Measurements from ENCODE around the gene MYO5B.

MYO5B gene

GRCh38 chr18:49848115-49848514 lies 346.8 kb downstream of the MYO5B start:
- H3K27ac ChIP-seq (ENCODE audit: low read depth, low read length): no peak overlapping the region
- no peak overlapping the region for H3K4ac ChIP-seq (ENCODE audit: low read depth, low read length)
- no peak overlapping the region for H2BK15ac ChIP-seq (replicated peaks; ENCODE audit: low read depth)
- H3K36me3 ChIP-seq (ENCODE audit: control insufficient read depth, insufficient read depth, low read length): no peaks in the 10 kb centered on the region
- H3K4me3 ChIP-seq (ENCODE audit: low read length): no peak overlapping the region
- no peak overlapping the region for H4K8ac ChIP-seq (ENCODE audit: low read depth, low read length)
- H3K4me1 ChIP-seq (ENCODE audit: control insufficient read depth, low read depth, low read length): peaks cover 6% of the 10 kb centered on the region
- no peaks in the 10 kb centered on the region for H3K79me2 ChIP-seq (ENCODE audit: control insufficient read depth, insufficient read depth, low read length)
- H3K4me2 ChIP-seq (ENCODE audit: low read length): no peak overlapping the region
- no peak overlapping the region for H3K18ac ChIP-seq (ENCODE audit: low read length)
- no peak overlapping the region for H2AK5ac ChIP-seq (ENCODE audit: low read length)
- no peak for DNase-seq
- H2BK5ac ChIP-seq (ENCODE audit: low read length): no peak overlapping the region
- H3K9ac ChIP-seq (ENCODE audit: low read length): no peak overlapping the region
- no peak overlapping the region for H4K5ac ChIP-seq (ENCODE audit: low read length)
- no peaks in the 10 kb centered on the region for H3K27me3 ChIP-seq (ENCODE audit: insufficient read depth, low read length, poor library complexity)
- no CpG with 5 or more reads among the region's 4 CpGs for WGBS (ENCODE audit: extremely low coverage, insufficient coverage, low lambda C conversion rate)
- H2BK120ac ChIP-seq (ENCODE audit: low read depth, low read length): no peak overlapping the region
- H3K79me1 ChIP-seq (ENCODE audit: low read length): no peaks in the 10 kb centered on the region
- H3K23ac ChIP-seq (ENCODE audit: low read length): no peak overlapping the region
- H3K56ac ChIP-seq (ENCODE audit: low read length): no peak overlapping the region

- Histone ChIP-seq H3K4me2 (ENCODE audit: low read length) (no peak overlapping the region), H3K4me1 (ENCODE audit: control insufficient read depth, low read depth, low read length) (peaks cover 6% of the 10 kb centered on the region), H2BK120ac (ENCODE audit: low read depth, low read length) (no peak overlapping the region), H3K56ac (ENCODE audit: low read length) (no peak overlapping the region), H3K27me3 (ENCODE audit: insufficient read depth, low read length, poor library complexity) (no peaks in the 10 kb centered on the region), H4K5ac (ENCODE audit: low read length) (no peak overlapping the region), H3K4me3 (ENCODE audit: low read length) (no peak overlapping the region), H3K4ac (ENCODE audit: low read depth, low read length) (no peak overlapping the region), H3K9ac (ENCODE audit: low read length) (no peak overlapping the region), H2BK15ac (replicated peaks; ENCODE audit: low read depth) (no peak overlapping the region), H3K27ac (ENCODE audit: low read depth, low read length) (no peak overlapping the region), H3K18ac (ENCODE audit: low read length) (no peak overlapping the region), H3K36me3 (ENCODE audit: control insufficient read depth, insufficient read depth, low read length) (no peaks in the 10 kb centered on the region), H2BK5ac (ENCODE audit: low read length) (no peak overlapping the region), H3K79me1 (ENCODE audit: low read length) (no peaks in the 10 kb centered on the region), H3K23ac (ENCODE audit: low read length) (no peak overlapping the region), H2AK5ac (ENCODE audit: low read length) (no peak overlapping the region), H4K8ac (ENCODE audit: low read depth, low read length) (no peak overlapping the region), H3K79me2 (ENCODE audit: control insufficient read depth, insufficient read depth, low read length) (no peaks in the 10 kb centered on the region)
- no CpG with 5 or more reads among the region's 8 CpGs for WGBS (ENCODE audit: extremely low coverage, insufficient coverage, low lambda C conversion rate)
- no peak for DNase-seq
Observed at GRCh38 chr18:49847524-49847923, 347.4 kb downstream of the MYO5B start.

GRCh38 chr18:49846718-49847470 lies 348.1 kb downstream of the MYO5B start:
- WGBS (ENCODE audit: extremely low coverage, insufficient coverage, low lambda C conversion rate): no CpG with 5 or more reads among the region's 10 CpGs
- no peak overlapping the region for H4K8ac ChIP-seq (ENCODE audit: low read depth, low read length)
- DNase-seq: no peak
- H3K4me1 ChIP-seq (ENCODE audit: control insufficient read depth, low read depth, low read length): peaks cover 6% of the 10 kb centered on the region
- no peak overlapping the region for H3K18ac ChIP-seq (ENCODE audit: low read length)
- no peaks in the 10 kb centered on the region for H3K36me3 ChIP-seq (ENCODE audit: control insufficient read depth, insufficient read depth, low read length)
- H3K4me2 ChIP-seq (ENCODE audit: low read length): no peak overlapping the region
- H3K9ac ChIP-seq (ENCODE audit: low read length): no peak overlapping the region
- H3K79me1 ChIP-seq (ENCODE audit: low read length): no peaks in the 10 kb centered on the region
- no peak overlapping the region for H3K4me3 ChIP-seq (ENCODE audit: low read length)
- no peak overlapping the region for H2AK5ac ChIP-seq (ENCODE audit: low read length)
- no peak overlapping the region for H3K23ac ChIP-seq (ENCODE audit: low read length)
- H3K4ac ChIP-seq (ENCODE audit: low read depth, low read length): no peak overlapping the region
- H3K27ac ChIP-seq (ENCODE audit: low read depth, low read length): no peak overlapping the region
- no peak overlapping the region for H2BK120ac ChIP-seq (ENCODE audit: low read depth, low read length)
- no peak overlapping the region for H2BK5ac ChIP-seq (ENCODE audit: low read length)
- no peaks in the 10 kb centered on the region for H3K27me3 ChIP-seq (ENCODE audit: insufficient read depth, low read length, poor library complexity)
- no peak overlapping the region for H2BK15ac ChIP-seq (replicated peaks; ENCODE audit: low read depth)
- no peak overlapping the region for H4K5ac ChIP-seq (ENCODE audit: low read length)
- H3K56ac ChIP-seq (ENCODE audit: low read length): no peak overlapping the region
- H3K79me2 ChIP-seq (ENCODE audit: control insufficient read depth, insufficient read depth, low read length): no peaks in the 10 kb centered on the region

- Histone ChIP-seq H2BK5ac (ENCODE audit: low read length) (no peak overlapping the region), H3K36me3 (ENCODE audit: control insufficient read depth, insufficient read depth, low read length) (no peaks in the 10 kb centered on the region), H3K4me3 (ENCODE audit: low read length) (no peak overlapping the region), H3K23ac (ENCODE audit: low read length) (no peak overlapping the region), H3K4me1 (ENCODE audit: control insufficient read depth, low read depth, low read length) (peaks cover 6% of the 10 kb centered on the region), H4K5ac (ENCODE audit: low read length) (no peak overlapping the region), H3K27ac (ENCODE audit: low read depth, low read length) (no peak overlapping the region), H3K4ac (ENCODE audit: low read depth, low read length) (no peak overlapping the region), H3K4me2 (ENCODE audit: low read length) (no peak overlapping the region), H4K8ac (ENCODE audit: low read depth, low read length) (no peak overlapping the region), H2BK15ac (replicated peaks; ENCODE audit: low read depth) (no peak overlapping the region), H3K56ac (ENCODE audit: low read length) (no peak overlapping the region), H3K27me3 (ENCODE audit: insufficient read depth, low read length, poor library complexity) (no peaks in the 10 kb centered on the region), H3K79me2 (ENCODE audit: control insufficient read depth, insufficient read depth, low read length) (no peaks in the 10 kb centered on the region), H2BK120ac (ENCODE audit: low read depth, low read length) (no peak overlapping the region), H3K9ac (ENCODE audit: low read length) (no peak overlapping the region), H3K79me1 (ENCODE audit: low read length) (no peaks in the 10 kb centered on the region), H3K18ac (ENCODE audit: low read length) (no peak overlapping the region), H2AK5ac (ENCODE audit: low read length) (no peak overlapping the region)
- no peak for DNase-seq
- no CpG with 5 or more reads among the region's 5 CpGs for WGBS (ENCODE audit: extremely low coverage, insufficient coverage, low lambda C conversion rate)
Observed at GRCh38 chr18:49846361-49846662, 348.6 kb downstream of the MYO5B start.

GRCh38 chr18:49845629-49846360 lies 349.2 kb downstream of the MYO5B start:
- H2BK5ac ChIP-seq (ENCODE audit: low read length): no peak overlapping the region
- H3K56ac ChIP-seq (ENCODE audit: low read length): no peak overlapping the region
- no peak overlapping the region for H3K27ac ChIP-seq (ENCODE audit: low read depth, low read length)
- WGBS (ENCODE audit: extremely low coverage, insufficient coverage, low lambda C conversion rate): no CpG with 5 or more reads among the region's 6 CpGs
- H3K27me3 ChIP-seq (ENCODE audit: insufficient read depth, low read length, poor library complexity): no peaks in the 10 kb centered on the region
- no peak overlapping the region for H3K23ac ChIP-seq (ENCODE audit: low read length)
- H3K18ac ChIP-seq (ENCODE audit: low read length): no peak overlapping the region
- no peak overlapping the region for H4K5ac ChIP-seq (ENCODE audit: low read length)
- H3K79me2 ChIP-seq (ENCODE audit: control insufficient read depth, insufficient read depth, low read length): no peaks in the 10 kb centered on the region
- no peak for DNase-seq
- no peaks in the 10 kb centered on the region for H3K36me3 ChIP-seq (ENCODE audit: control insufficient read depth, insufficient read depth, low read length)
- H2AK5ac ChIP-seq (ENCODE audit: low read length): no peak overlapping the region
- no peak overlapping the region for H2BK15ac ChIP-seq (replicated peaks; ENCODE audit: low read depth)
- H4K8ac ChIP-seq (ENCODE audit: low read depth, low read length): no peak overlapping the region
- H3K79me1 ChIP-seq (ENCODE audit: low read length): no peaks in the 10 kb centered on the region
- H3K4me2 ChIP-seq (ENCODE audit: low read length): no peak overlapping the region
- H3K4me1 ChIP-seq (ENCODE audit: control insufficient read depth, low read depth, low read length): peaks cover 6% of the 10 kb centered on the region
- no peak overlapping the region for H3K4ac ChIP-seq (ENCODE audit: low read depth, low read length)
- H3K4me3 ChIP-seq (ENCODE audit: low read length): no peak overlapping the region
- H3K9ac ChIP-seq (ENCODE audit: low read length): no peak overlapping the region
- no peak overlapping the region for H2BK120ac ChIP-seq (ENCODE audit: low read depth, low read length)
